ENCODE measurements around the gene PRR12. TPM values are rescaled to one million over a fixed set of nuclear protein-coding genes. Genes with fewer than 3 reads are reported as not detected.
A peak's percentile ranks its signal among the peaks of the same experiment; 100 is the strongest.

The PRR12 gene
- total and polyA plus RNA-seq, 7 experiments from 2014 or later, result 0.25 to 69.4 (median 51.8) TPM

DNA sequence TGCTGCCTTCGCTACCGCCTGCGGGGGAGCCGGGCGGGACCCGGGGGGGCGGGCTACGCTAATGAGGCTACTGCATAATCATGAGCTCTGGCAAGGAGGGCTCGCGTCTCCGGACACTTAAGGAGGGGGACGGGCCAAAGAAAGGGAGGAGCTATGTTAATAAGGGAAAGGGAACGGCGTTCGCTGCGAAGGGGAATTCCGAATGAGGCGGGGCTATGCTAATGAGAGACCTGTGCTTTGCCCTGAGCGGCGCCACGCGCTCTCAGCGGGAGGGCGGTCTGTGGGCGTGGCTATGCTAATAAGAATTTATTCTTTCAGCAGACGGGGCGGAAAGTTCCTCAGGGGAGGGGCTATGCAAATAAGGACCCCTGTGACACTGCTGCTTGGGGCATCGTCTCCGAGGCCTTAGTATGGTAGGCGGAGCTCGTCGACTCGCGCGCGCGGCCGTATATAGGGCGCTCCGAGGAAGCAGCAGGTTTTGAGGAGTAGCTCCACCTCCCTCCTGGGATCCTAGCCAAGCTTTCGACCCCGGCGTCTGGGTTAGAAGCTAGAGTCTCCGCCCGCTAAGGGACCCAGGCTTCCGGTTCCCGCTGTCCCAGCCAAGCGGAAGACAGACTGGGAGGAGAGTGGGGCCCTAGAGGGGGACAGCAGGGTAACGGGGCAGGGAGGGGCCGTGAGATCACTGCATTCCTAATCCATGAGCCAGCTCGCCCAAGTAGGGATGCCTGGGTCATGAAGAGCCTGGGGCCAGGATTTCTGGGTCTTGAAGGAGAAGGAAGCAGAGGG lies 49.3 kb downstream of the PRR12 start, which contains the start of gene RRAS:
RRAS (minus strand) TSS at position 31 of the 786 bp plus-strand sequence. CDS start 45 bp downstream, outside the sequence.
- Histone ChIP-seq H3K4me1 (ENCODE audit: control insufficient read depth in 2 of 2, insufficient read depth in 2 of 2, low read length in 2 of 2) (peaks cover 27 to 40% of the 10 kb centered on the region in 2 donors), H3K27ac (ENCODE audit: low read depth, low read length) (peak within 1 kb of the TSS; percentile 95), H3K36me3 (ENCODE audit: control insufficient read depth in 2 of 3, insufficient read depth in 3 of 3, low read length in 3 of 3) (peaks cover 0 to 10% (median 0%) of the 10 kb centered on the region in 3 experiments), H3K27me3 (ENCODE audit: control insufficient read depth in 2 of 2, insufficient read depth in 2 of 2, low read length in 2 of 2) (no peaks in the 10 kb centered on the region), H3K9me3 (ENCODE audit: control insufficient read depth in 2 of 3, low read length in 3 of 3) (no peaks in the 10 kb centered on the region), H3K4me3 (ENCODE audit: low read length) (peak within 1 kb of the TSS; percentile 64)
- H3K36me3 Mint-ChIP-seq, result peaks cover 0 to 5% (median 0%) of the 10 kb centered on the region in 5 donors
- ChIA-PET POLR2A (interaction anchor here (0.6 to 11.1 kb wide), 21 partner anchors 15 to 309 kb away, joined by 3 to 187 read pairs (median 5); partner anchors contain the start of genes AKT1S1, AP2A1, BCL2L12 and IRF3), CTCF (interaction anchor here (0.6 to 1.8 kb wide), 11 partner anchors 25 to 906 kb away, joined by 3 to 11 read pairs (median 4); partner anchors contain the start of genes BCL2L12, IRF3 and RCN3)
- intact Hi-C loops (cut with micrococcal nuclease), result loop anchor here (1.0 to 10.0 kb wide), 21 partner anchors 25 to 1470 kb away; partner anchors contain the start of genes AKT1S1 (in 1 of the 2), BCL2L12 (in 1 of the 2), C19orf73 (in 1 of the 2) and CYTH2 (in 1 of the 2)
- H3K9me3 Mint-ChIP-seq, result peaks cover 0 to 2% (median 0%) of the 10 kb centered on the region in 11 donors
- DNase-seq, result peak; percentile 91 to 100 (median 99)
- peak within 1 kb of the TSS; percentile 93 to 99 (median 99) for H3K27ac Mint-ChIP-seq
- ATAC-seq, result peak; percentile 78
- H3K4me3 Mint-ChIP-seq, result peak within 1 kb of the TSS; percentile 86 to 98 (median 93)
- peaks cover 57 to 67% (median 63%) of the 10 kb centered on the region in 7 donors for H3K4me1 Mint-ChIP-seq
- H3K27me3 Mint-ChIP-seq, result peaks cover 0 to 6% (median 0%) of the 10 kb centered on the region in 5 donors

DNA sequence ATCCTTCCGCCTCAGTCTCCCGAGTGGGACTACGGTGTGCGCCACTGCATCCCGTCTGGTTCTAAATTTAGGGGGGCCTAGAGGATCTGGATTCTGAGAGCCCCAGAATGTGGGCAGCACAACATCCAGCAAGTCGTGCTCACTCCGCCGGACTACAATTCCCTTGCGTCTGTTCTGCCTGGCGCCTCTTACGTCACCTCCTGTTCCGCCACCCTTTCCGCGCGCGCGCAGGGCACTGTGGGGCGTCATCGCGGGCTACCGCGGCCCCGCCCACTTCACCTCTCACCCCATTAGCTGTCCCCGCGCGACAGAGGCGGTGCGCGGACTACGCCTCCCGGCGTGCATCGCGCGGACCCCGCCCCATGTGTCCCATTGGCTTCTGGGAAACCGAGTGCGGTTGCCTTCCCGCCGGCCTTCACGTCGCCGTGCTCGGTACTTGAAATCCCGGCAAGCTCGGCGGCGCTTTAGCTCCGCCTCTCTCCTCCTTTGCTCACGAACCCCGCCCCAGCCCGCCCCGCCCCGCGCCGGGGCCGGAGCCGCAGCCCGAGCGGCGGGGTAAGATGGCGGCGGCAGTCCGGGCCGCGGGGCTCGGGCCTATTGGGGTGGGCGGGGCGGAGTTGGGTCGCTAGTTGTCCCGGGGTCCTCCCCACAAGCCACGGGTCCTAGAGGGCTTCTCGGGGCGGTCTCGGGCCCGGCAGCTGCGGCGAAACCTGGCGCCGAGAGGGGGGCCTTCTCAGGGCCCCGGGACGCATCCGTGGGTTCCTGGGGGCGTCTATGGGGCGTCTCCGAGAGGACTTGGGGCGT lies 50.9 kb downstream of the PRR12 start, which contains the start of gene SCAF1:
SCAF1 (plus strand) TSS at position 522 of the 804 bp plus-strand sequence. CDS start 2,818 bp downstream, outside the sequence.
- intact Hi-C loops (cut with micrococcal nuclease), result loop anchor here (1.0 to 10.0 kb wide), 17 partner anchors 23 to 1471 kb away; partner anchors contain the start of genes GYS1 (in 2 of the 2), RPL13A (in 2 of the 2), RUVBL2 (in 2 of the 2) and ALDH16A1 (in 1 of the 2)
- DNase-seq (peak; percentile 97 to 100 (median 100)), ATAC-seq (peak; percentile 83)
- H3K36me3 Mint-ChIP-seq, result peaks cover 0 to 6% (median 0%) of the 10 kb centered on the region in 5 donors
- peaks cover 27 to 40% of the 10 kb centered on the region in 2 donors for H3K4me1 ChIP-seq (ENCODE audit: control insufficient read depth in 2 of 2, insufficient read depth in 2 of 2, low read length in 2 of 2)
- H3K36me3 ChIP-seq (ENCODE audit: control insufficient read depth in 2 of 3, insufficient read depth in 3 of 3, low read length in 3 of 3), result peaks cover 0 to 26% (median 0%) of the 10 kb centered on the region in 3 experiments
- H3K9me3 ChIP-seq (ENCODE audit: control insufficient read depth in 2 of 3, low read length in 3 of 3), result no peaks in the 10 kb centered on the region
- CTCF ChIA-PET, result interaction anchor here (0.6 to 1.4 kb wide), 2 partner anchors 36 to 1083 kb away, joined by 4 to 5 read pairs; no protein-coding TSS in a partner anchor
- peak within 1 kb of the TSS; percentile 93 to 99 (median 99) for H3K27ac Mint-ChIP-seq
- H3K27me3 Mint-ChIP-seq, result peaks cover 0 to 6% (median 0%) of the 10 kb centered on the region in 5 donors
- POLR2A ChIA-PET, result interaction anchor here (0.6 to 11.1 kb wide), 15 partner anchors 20 to 506 kb away, joined by 3 to 187 read pairs (median 5); partner anchors contain the start of genes AP2A1, BCL2L12, CD37 and IRF3
- peak within 1 kb of the TSS; percentile 86 to 98 (median 93) for H3K4me3 Mint-ChIP-seq
- peak within 1 kb of the TSS; percentile 66 for H3K4me3 ChIP-seq (ENCODE audit: low read length)
- no peaks in the 10 kb centered on the region for H3K27me3 ChIP-seq (ENCODE audit: control insufficient read depth in 2 of 2, insufficient read depth in 2 of 2, low read length in 2 of 2)
- no peaks in the 10 kb centered on the region for H3K9me3 Mint-ChIP-seq
- H3K27ac ChIP-seq (ENCODE audit: low read depth, low read length), result peak within 1 kb of the TSS; percentile 99
- peaks cover 60 to 74% (median 69%) of the 10 kb centered on the region in 7 donors for H3K4me1 Mint-ChIP-seq

DNA sequence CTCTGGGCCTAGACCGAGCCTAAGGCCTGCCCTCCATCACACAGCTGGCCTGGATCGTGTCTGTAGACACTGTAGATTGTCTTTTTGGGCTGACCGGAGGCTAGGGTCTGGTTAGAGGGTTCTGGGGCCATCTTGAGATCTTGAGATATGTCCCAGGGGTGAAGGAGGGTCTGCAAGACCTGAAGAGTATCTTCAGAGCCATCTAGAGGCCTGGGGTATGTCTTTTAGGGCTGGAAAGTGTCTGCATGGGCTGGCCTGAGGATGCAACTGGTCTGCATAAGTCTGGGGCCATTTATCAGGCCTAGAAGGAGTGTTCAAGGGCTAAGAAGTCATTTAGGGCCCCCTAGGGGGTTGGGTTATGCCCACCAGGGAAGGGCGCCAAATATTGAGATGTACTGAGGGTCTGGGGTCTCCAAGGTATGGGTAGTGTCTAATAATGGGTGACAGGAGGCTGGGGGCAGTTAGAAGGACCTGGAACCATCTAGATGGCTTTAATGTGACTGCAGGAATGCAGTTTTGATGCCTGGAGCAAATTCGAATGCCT lies 51.6 kb downstream of the PRR12 start:
- Mint-ChIP-seq H3K27ac (peak overlapping the region; percentile 91 to 99 (median 95)), H3K9me3 (no peaks in the 10 kb centered on the region), H3K36me3 (peaks cover 0 to 9% (median 0%) of the 10 kb centered on the region in 5 donors), H3K4me3 (peak overlapping the region; percentile 86 to 98 (median 92)), H3K4me1 (peaks cover 59 to 75% (median 68%) of the 10 kb centered on the region in 7 donors), H3K27me3 (peaks cover 0 to 6% (median 0%) of the 10 kb centered on the region in 5 donors)
- peak overlapping the region; percentile 66 for H3K4me3 ChIP-seq (ENCODE audit: low read length)
- no peaks in the 10 kb centered on the region for H3K9me3 ChIP-seq (ENCODE audit: control insufficient read depth in 2 of 3, low read length in 3 of 3)
- H3K4me1 ChIP-seq (ENCODE audit: control insufficient read depth in 2 of 2, insufficient read depth in 2 of 2, low read length in 2 of 2), result peaks cover 27 to 40% of the 10 kb centered on the region in 2 donors
- POLR2A ChIA-PET, result interaction anchor here (0.5 to 11.1 kb wide), 17 partner anchors 8 to 506 kb away, joined by 3 to 187 read pairs (median 4); partner anchors contain the start of genes AP2A1, BCL2L12, CD37 and IRF3
- ATAC-seq (no peak), DNase-seq (no peak)
- no peaks in the 10 kb centered on the region for H3K27me3 ChIP-seq (ENCODE audit: control insufficient read depth in 2 of 2, insufficient read depth in 2 of 2, low read length in 2 of 2)
- intact Hi-C loops (cut with micrococcal nuclease), result loop anchor here (1.0 to 10.0 kb wide), 7 partner anchors 23 to 1175 kb away; partner anchors contain the start of genes BCL2L12 (in 1 of the 2), C19orf73 (in 1 of the 2), CYTH2 (in 1 of the 2) and DBP (in 1 of the 2)
- CTCF ChIA-PET, result interaction anchor here (0.6 to 1.4 kb wide), 3 partner anchors 30 to 1084 kb away, joined by 4 to 5 read pairs (median 5); no protein-coding TSS in a partner anchor
- peaks cover 0 to 32% (median 0%) of the 10 kb centered on the region in 3 experiments for H3K36me3 ChIP-seq (ENCODE audit: control insufficient read depth in 2 of 3, insufficient read depth in 3 of 3, low read length in 3 of 3)
- peak overlapping the region; percentile 99 for H3K27ac ChIP-seq (ENCODE audit: low read depth, low read length)

DNA sequence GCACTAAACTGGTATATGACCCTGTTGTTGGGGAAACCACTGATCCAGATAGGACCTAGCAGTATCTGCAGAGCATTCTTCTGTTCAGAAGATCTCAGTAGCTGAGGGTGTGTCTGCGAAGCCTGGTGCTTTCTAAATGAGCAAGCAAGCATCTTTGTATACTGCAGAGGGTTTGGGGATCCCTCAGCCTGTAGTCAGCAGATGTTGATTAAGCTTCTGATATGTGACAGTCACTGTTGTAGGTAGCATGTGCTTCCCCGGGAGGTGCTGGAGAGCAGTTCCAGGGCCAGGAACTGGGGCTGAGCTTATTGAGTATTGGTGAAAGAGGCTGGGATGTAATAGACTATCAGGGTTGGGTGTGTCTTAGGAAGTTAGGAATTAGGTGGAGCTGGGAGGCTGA lies 52.5 kb downstream of the PRR12 start:
- Histone ChIP-seq H3K27ac (ENCODE audit: low read depth, low read length) (peak overlapping the region; percentile 99), H3K9me3 (ENCODE audit: control insufficient read depth in 2 of 3, low read length in 3 of 3) (no peaks in the 10 kb centered on the region), H3K4me1 (ENCODE audit: control insufficient read depth in 2 of 2, insufficient read depth in 2 of 2, low read length in 2 of 2) (peaks cover 27 to 32% of the 10 kb centered on the region in 2 donors), H3K36me3 (ENCODE audit: control insufficient read depth in 2 of 3, insufficient read depth in 3 of 3, low read length in 3 of 3) (peaks cover 0 to 37% (median 0%) of the 10 kb centered on the region in 3 experiments), H3K27me3 (ENCODE audit: control insufficient read depth in 2 of 2, insufficient read depth in 2 of 2, low read length in 2 of 2) (no peaks in the 10 kb centered on the region), H3K4me3 (ENCODE audit: low read length) (no peak overlapping the region)
- H3K27me3 Mint-ChIP-seq, result peaks cover 0 to 5% (median 0%) of the 10 kb centered on the region in 5 donors
- ChIA-PET CTCF (interaction anchor here (1.0 to 1.4 kb wide), 3 partner anchors 29 to 136 kb away, joined by 3 to 7 read pairs (median 5); no protein-coding TSS in a partner anchor), POLR2A (interaction anchor here (1.0 to 11.1 kb wide), 5 partner anchors 9 to 63 kb away, joined by 3 to 187 read pairs (median 4); partner anchors contain the start of genes BCL2L12, IRF3, NOSIP and PRMT1)
- no peaks in the 10 kb centered on the region for H3K9me3 Mint-ChIP-seq
- intact Hi-C loops (cut with micrococcal nuclease), result loop anchor here (2.0 to 10.0 kb wide), 6 partner anchors 165 to 1176 kb away; partner anchors contain the start of genes C19orf73 (in 1 of the 2), CYTH2 (in 1 of the 2), DBP (in 1 of the 2) and FAM83E (in 1 of the 2)
- no peak for ATAC-seq
- peak overlapping the region; percentile 86 to 98 (median 92) for H3K4me3 Mint-ChIP-seq
- H3K36me3 Mint-ChIP-seq, result peaks cover 0 to 9% (median 0%) of the 10 kb centered on the region in 5 donors
- DNase-seq, result no peak
- H3K27ac Mint-ChIP-seq, result peak overlapping the region; percentile 34 to 99 (median 91)
- peaks cover 50 to 66% (median 59%) of the 10 kb centered on the region in 7 donors for H3K4me1 Mint-ChIP-seq

DNA sequence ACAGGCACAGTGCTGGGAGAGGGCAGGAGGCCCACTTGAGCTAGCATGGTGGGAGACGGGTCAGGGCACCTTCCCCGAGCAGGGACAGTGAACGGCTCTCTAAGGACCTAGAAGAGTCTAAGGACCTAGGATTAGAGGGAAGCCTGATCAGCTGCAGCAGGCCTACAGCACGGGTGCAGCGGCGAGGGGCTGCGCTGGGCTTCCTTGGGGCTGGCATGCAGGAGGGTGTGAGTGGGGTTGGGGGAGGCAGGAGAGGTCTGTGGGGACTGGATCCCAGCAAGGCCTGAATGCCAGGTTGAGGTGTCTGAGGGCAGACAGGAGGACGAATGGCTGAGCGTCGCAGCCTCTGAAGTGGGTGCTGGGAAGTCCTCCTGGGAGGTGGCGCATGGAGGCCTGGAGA lies 54.6 kb downstream of the PRR12 start:
- no peak overlapping the region for H3K4me3 Mint-ChIP-seq
- intact Hi-C loops (cut with micrococcal nuclease), result loop anchor here in 1 of 2 donors (10.0 kb wide), 1 partner anchor 1031 kb away; the partner anchor contains the start of genes FAM83E, RPL18 and SPHK2
- POLR2A ChIA-PET, result interaction anchor here (1.2 to 11.1 kb wide), 2 partner anchors 17 to 55 kb away, joined by 4 to 187 read pairs; partner anchors contain the start of genes BCL2L12, IRF3 and PRR12
- peaks cover 0 to 14% (median 0%) of the 10 kb centered on the region in 5 donors for H3K36me3 Mint-ChIP-seq
- CTCF ChIA-PET, result no interaction called here
- DNase-seq (no peak), ATAC-seq (no peak)
- peaks cover 0 to 2% (median 0%) of the 10 kb centered on the region in 5 donors for H3K27me3 Mint-ChIP-seq
- peak overlapping the region in 2 of 9 donors; percentile 25 to 67 for H3K27ac Mint-ChIP-seq
- Histone ChIP-seq H3K36me3 (ENCODE audit: control insufficient read depth in 2 of 3, insufficient read depth in 3 of 3, low read length in 3 of 3) (peaks cover 0 to 56% (median 0%) of the 10 kb centered on the region in 3 experiments), H3K9me3 (ENCODE audit: control insufficient read depth in 2 of 3, low read length in 3 of 3) (no peaks in the 10 kb centered on the region), H3K27ac (ENCODE audit: low read depth, low read length) (no peak overlapping the region), H3K4me1 (ENCODE audit: control insufficient read depth in 2 of 2, insufficient read depth in 2 of 2, low read length in 2 of 2) (peaks cover 18 to 21% of the 10 kb centered on the region in 2 donors), H3K27me3 (ENCODE audit: control insufficient read depth in 2 of 2, insufficient read depth in 2 of 2, low read length in 2 of 2) (no peaks in the 10 kb centered on the region), H3K4me3 (ENCODE audit: low read length) (no peak overlapping the region)
- no peaks in the 10 kb centered on the region for H3K9me3 Mint-ChIP-seq
- H3K4me1 Mint-ChIP-seq, result peaks cover 35 to 46% (median 43%) of the 10 kb centered on the region in 7 donors

Data from naive thymus-derived CD4-positive, alpha-beta T cell (primary cell).